PC-3 (cell line): Measurements from ENCODE around the gene HLA-A. TPM values are rescaled to one million over a fixed set of nuclear protein-coding genes. Genes with fewer than 3 reads are reported as not detected.
"Not testable (repeated sequence)": the region's sequence is repeated elsewhere in the genome, so short reads cannot be mapped to it uniquely, and the experiment has no call there.

Source experiments
- ATAC-seq: fragments of 200-7000 bp; cut with Tn5 transposase; 2 replicates; pipeline ENCODE4 v1.9.1; 2020; ENCODE audit warnings: mild to moderate bottlenecking, moderate library complexity
- BruUV-seq: library from RNA; stranded (reverse); fragments of 400-500 nt; replicated peaks from 2 replicates; lab custom pipeline; 2021; lab: Mats Ljungman, UMichigan
- CTCF ChIA-PET: fragments of 300-600 bp; sonication (Branson Sonifier 250); formaldehyde crosslinking; loops from one replicate; lab custom pipeline; 2022; ENCODE audit warnings: antibody characterized with exemption; lab: Charles Lee
- POLR2A ChIA-PET: fragments of 300-600 bp; sonication (Branson Sonifier 250); formaldehyde crosslinking; loops from one replicate; lab custom pipeline; 2022; ENCODE audit warnings: antibody characterized with exemption; ENCODE audit not compliant: unreplicated experiment; lab: Charles Lee
- DNase-seq: peaks from one replicate; pipeline ENCODE4 v3.0.0-alpha.2; 2015
- H2AFZ ChIP-seq: fragments of 300-600 bp; sonication (generic); 2 replicates; pipeline ENCODE4 v1.6.0; 2016; ENCODE audit warnings: antibody characterized with exemption, low read length
- H3F3A ChIP-seq: fragments of 300-600 bp; sonication (generic); one replicate; pipeline ENCODE4 v1.6.0; 2017; ENCODE audit warnings: antibody characterized with exemption, low read length, control low read depth, mild to moderate bottlenecking; ENCODE audit not compliant: unreplicated experiment
- H3K27ac ChIP-seq: fragments of 300-600 bp; sonication (generic); 2 replicates; pipeline ENCODE4 v1.5.1; 2016; ENCODE audit warnings: mild to moderate bottlenecking, low read length
- H3K27me3 ChIP-seq: fragments of 300-600 bp; sonication (generic); 2 replicates; pipeline ENCODE4 v1.6.1; 2016; ENCODE audit warnings: low read length, mixed read lengths
- H3K36me3 ChIP-seq: fragments of 300-600 bp; sonication (generic); 2 replicates; pipeline ENCODE4 v1.6.1; 2016; ENCODE audit warnings: low read depth, mixed run types, low read length, mixed read lengths
- H3K4me1 ChIP-seq: fragments of 300-600 bp; sonication (generic); 2 replicates; pipeline ENCODE4 v1.5.1; 2016; ENCODE audit warnings: low read length; ENCODE audit not compliant: insufficient read depth
- H3K4me2 ChIP-seq: fragments of 300-600 bp; sonication (generic); 2 replicates; pipeline ENCODE4 v1.6.0; 2016; ENCODE audit warnings: low read length
- H3K4me3 ChIP-seq: fragments of 300-600 bp; sonication (generic); 2 replicates; pipeline ENCODE4 v1.5.1; 2016; ENCODE audit warnings: mild to moderate bottlenecking, low read length, mixed read lengths
- H3K79me2 ChIP-seq: fragments of 300-600 bp; sonication (generic); 2 replicates; pipeline ENCODE4 v1.6.1; 2017; ENCODE audit warnings: low read length, mixed read lengths
- H3K9ac ChIP-seq: fragments of 300-600 bp; sonication (generic); 2 replicates; pipeline ENCODE4 v1.6.0; 2016; ENCODE audit warnings: mild to moderate bottlenecking, low read length
- H3K9me2 ChIP-seq: fragments of 300-600 bp; sonication (generic); replicated peaks from 2 replicates; pipeline ENCODE4 v1.6.1; 2016; ENCODE audit warnings: mixed run types, low read length, mixed read lengths
- H3K9me3 ChIP-seq: fragments of 300-600 bp; sonication (generic); 2 replicates; pipeline ENCODE4 v1.6.1; 2016; ENCODE audit warnings: low read length, mixed read lengths
- H4K20me1 ChIP-seq: fragments of 300-600 bp; sonication (generic); 2 replicates; pipeline ENCODE4 v1.6.1; 2016; ENCODE audit warnings: low read length, mixed read lengths
- EZH2 ChIP-seq: fragments of 300-600 bp; sonication (generic); IDR thresholded peaks from one replicate; pipeline ENCODE4 v1.6.1; 2017; ENCODE audit warnings: antibody characterized with exemption, mild to moderate bottlenecking, low read length; ENCODE audit not compliant: unreplicated experiment
- EZH2phosphoT487 ChIP-seq: fragments of 300-600 bp; sonication (generic); IDR thresholded peaks from 2 replicates; pipeline ENCODE4 v1.6.1; 2018; ENCODE audit warnings: mild to moderate bottlenecking, antibody characterized with exemption, low read length, borderline replicate concordance
- intact Hi-C: fragments of 100-400 bp; cut with micrococcal nuclease; formaldehyde crosslinking; loops from 2 replicates; pipeline ENCODE4 v1.9.0; 2023
- total RNA-seq: library from RNA; depleted of rRNA; stranded (reverse); fragments of >200 nt; gene quantifications from 2 replicates; pipeline ENCODE4 v1.2.3, GENCODE V29; 2014
- TF ChIP-seq, protein P1 (sequence below): fragments of 300-600 bp; sonication (generic); conservative IDR thresholded peaks from 2 replicates; pipeline ENCODE4 v1.5.1; 2017; ENCODE audit warnings: antibody characterized with exemption, low read depth, mild to moderate bottlenecking, low read length

The HLA-A gene
- total RNA-seq, 1 experiment from 2014 or later, result 426 TPM

DNA sequence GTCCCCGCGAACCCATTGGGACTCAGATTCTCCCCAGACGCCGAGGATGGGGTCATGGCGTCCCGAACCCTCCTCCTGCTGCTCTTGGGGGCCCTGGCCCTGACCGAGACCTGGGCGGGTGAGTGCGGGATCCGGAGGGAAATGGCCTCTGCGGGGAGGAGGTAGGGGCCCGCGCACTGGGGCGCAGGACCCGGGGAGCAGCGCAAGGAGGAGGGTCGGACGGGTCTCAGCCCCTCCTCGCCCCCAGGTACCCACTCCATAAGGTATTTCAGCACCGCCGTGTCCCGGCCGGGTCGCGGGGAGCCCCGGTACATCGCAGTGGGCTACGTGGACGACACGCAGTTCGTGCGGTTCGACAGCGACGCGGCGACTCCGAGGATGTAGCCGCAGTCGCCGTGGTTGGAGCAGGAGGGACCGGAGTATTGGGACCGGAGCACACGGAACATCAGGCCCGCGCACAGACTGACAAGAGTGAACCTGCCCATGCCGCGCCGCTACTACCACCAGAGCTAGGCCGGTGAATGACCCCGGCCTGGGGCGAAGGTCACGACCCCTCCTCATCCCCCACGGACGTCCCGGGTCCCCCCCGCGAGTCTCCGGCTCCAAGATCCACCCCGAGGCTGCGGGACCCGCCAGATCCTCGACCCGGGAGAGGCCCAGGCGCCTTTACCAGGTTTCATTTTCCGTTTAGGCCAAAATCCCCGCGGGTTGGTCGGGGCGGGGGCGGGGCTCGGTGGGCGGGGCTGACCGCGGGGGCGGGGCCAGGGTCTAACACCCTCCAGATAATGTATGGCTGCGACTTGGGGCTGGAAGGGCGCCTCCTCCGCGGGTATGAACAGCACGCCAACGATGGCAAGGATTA is 15.7 kb upstream of the HLA-A start:
- Histone ChIP-seq H3K4me2 (no peak overlapping the region), H3K4me3 (no peak overlapping the region), H3K27ac (no peak overlapping the region), H3K4me1 (no peaks in the 10 kb centered on the region), H3K9me2 (no peaks in the 10 kb centered on the region), H2AFZ (no peak overlapping the region), H3K27me3 (no peaks in the 10 kb centered on the region), H3K36me3 (no peaks in the 10 kb centered on the region), H3K79me2 (no peaks in the 10 kb centered on the region), H3K9me3 (no peaks in the 10 kb centered on the region), H4K20me1 (no peaks in the 10 kb centered on the region), H3F3A (no peaks in the 10 kb centered on the region), H3K9ac (no peak overlapping the region)
- DNase-seq (no peak), ATAC-seq (no peak)
- POLR2A ChIA-PET, result no interaction called here
- CTCF ChIA-PET, result no interaction called here
- intact Hi-C loops, result no loop called here
- BruUV-seq, result no TSS peak
- TF ChIP-seq, protein P1, sequence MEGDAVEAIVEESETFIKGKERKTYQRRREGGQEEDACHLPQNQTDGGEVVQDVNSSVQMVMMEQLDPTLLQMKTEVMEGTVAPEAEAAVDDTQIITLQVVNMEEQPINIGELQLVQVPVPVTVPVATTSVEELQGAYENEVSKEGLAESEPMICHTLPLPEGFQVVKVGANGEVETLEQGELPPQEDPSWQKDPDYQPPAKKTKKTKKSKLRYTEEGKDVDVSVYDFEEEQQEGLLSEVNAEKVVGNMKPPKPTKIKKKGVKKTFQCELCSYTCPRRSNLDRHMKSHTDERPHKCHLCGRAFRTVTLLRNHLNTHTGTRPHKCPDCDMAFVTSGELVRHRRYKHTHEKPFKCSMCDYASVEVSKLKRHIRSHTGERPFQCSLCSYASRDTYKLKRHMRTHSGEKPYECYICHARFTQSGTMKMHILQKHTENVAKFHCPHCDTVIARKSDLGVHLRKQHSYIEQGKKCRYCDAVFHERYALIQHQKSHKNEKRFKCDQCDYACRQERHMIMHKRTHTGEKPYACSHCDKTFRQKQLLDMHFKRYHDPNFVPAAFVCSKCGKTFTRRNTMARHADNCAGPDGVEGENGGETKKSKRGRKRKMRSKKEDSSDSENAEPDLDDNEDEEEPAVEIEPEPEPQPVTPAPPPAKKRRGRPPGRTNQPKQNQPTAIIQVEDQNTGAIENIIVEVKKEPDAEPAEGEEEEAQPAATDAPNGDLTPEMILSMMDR, result no peak
- TF ChIP-seq EZH2 (no peak), EZH2phosphoT487 (no peak)

DNA sequence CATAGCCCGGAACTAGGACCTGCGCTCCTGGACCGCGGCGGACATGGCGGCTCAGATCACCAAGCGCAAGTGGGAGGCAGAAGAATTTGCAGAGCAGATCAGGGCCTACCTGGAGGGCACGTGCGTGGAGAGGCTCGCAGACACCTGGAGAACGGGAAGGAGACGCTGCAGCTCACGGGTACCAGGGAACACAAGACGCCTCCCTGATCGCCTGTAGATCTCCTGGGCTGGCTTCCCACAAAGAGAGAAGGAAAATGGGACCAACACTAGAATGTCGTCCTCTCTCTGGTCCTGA is 15.1 kb upstream of the HLA-A start:
- CTCF ChIA-PET, result no interaction called here
- TF ChIP-seq EZH2phosphoT487 (no peak), EZH2 (no peak)
- TF ChIP-seq, protein P1, result no peak
- Histone ChIP-seq H3K36me3 (no peaks in the 10 kb centered on the region), H2AFZ (no peak overlapping the region), H3K4me2 (no peak overlapping the region), H3K27ac (no peak overlapping the region), H4K20me1 (no peaks in the 10 kb centered on the region), H3K9me2 (no peaks in the 10 kb centered on the region), H3K4me1 (no peaks in the 10 kb centered on the region), H3K27me3 (no peaks in the 10 kb centered on the region), H3K4me3 (no peak overlapping the region), H3F3A (no peaks in the 10 kb centered on the region), H3K79me2 (no peaks in the 10 kb centered on the region), H3K9ac (no peak overlapping the region), H3K9me3 (no peaks in the 10 kb centered on the region)
- intact Hi-C loops, result no loop called here
- POLR2A ChIA-PET, result no interaction called here
- BruUV-seq, result no TSS peak
- no peak for ATAC-seq
- DNase-seq, result no peak

- TF ChIP-seq, protein P1, result no peak
- TF ChIP-seq EZH2phosphoT487 (no peak), EZH2 (no peak)
- no peaks in the 10 kb centered on the region for H3K27me3 ChIP-seq
- no peaks in the 10 kb centered on the region for H3K79me2 ChIP-seq
- no peaks in the 10 kb centered on the region for H3K36me3 ChIP-seq
- CTCF ChIA-PET, result no interaction called here
- no peak overlapping the region for H3K9ac ChIP-seq
- H3K9me2 ChIP-seq, result no peaks in the 10 kb centered on the region
- no peak overlapping the region for H3K4me3 ChIP-seq
- DNase-seq (no peak), ATAC-seq (no peak)
- no peaks in the 10 kb centered on the region for H3K4me1 ChIP-seq
- H3K9me3 ChIP-seq, result no peaks in the 10 kb centered on the region
- intact Hi-C loops, result no loop called here
- no peak overlapping the region for H2AFZ ChIP-seq
- H3K27ac ChIP-seq, result no peak overlapping the region
- no peaks in the 10 kb centered on the region for H4K20me1 ChIP-seq
- no peak overlapping the region for H3K4me2 ChIP-seq
- BruUV-seq, result no TSS peak
- POLR2A ChIA-PET, result no interaction called here
- no peaks in the 10 kb centered on the region for H3F3A ChIP-seq
Observed at GRCh38 chr6:29927841-29928388, 14.4 kb upstream of the HLA-A start.

DNA sequence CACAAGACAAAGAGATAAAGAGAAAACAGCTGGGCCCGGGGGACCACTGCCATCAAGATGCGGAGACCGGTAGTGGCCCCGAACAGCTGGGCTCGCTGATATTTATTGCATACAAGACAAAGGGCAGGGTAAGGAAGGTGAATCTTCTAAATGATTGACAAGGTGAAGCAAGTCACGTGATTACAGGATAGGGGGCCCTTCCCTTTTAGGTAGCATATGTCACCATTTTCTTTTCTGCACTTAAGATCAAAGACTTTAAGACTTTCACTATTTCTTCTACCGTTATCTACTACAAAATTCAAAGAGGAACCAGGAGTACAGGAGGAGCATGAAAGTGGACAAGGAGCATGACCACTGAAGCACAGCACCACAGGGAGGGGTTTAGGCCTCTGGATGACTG is 12.3 kb upstream of the HLA-A start:
- H3K4me3 ChIP-seq, BruUV-seq, H3K4me2 ChIP-seq, H3K27me3 ChIP-seq, H3K4me1 ChIP-seq, H3K27ac ChIP-seq, H4K20me1 ChIP-seq, DNase-seq, H3F3A ChIP-seq, intact Hi-C loops, H3K9ac ChIP-seq, H3K79me2 ChIP-seq, POLR2A ChIA-PET, H3K9me3 ChIP-seq, H3K9me2 ChIP-seq, H2AFZ ChIP-seq, CTCF ChIA-PET, ATAC-seq, H3K36me3 ChIP-seq: not testable (repeated sequence)
